Parietal lobe (tissue), 1 donor: ENCODE results near the gene ZNF519. TPM values are rescaled to one million over a fixed set of nuclear protein-coding genes. Genes with fewer than 3 reads are reported as not detected.

Source experiments
- total RNA-seq: library from RNA; depleted of rRNA; stranded (reverse); fragments of >200 nt; gene quantifications from one replicate; pipeline ENCODE4 v1.2.3, GENCODE V29; 2014

Gene ZNF519
- 102 TPM for total RNA-seq

DNA sequence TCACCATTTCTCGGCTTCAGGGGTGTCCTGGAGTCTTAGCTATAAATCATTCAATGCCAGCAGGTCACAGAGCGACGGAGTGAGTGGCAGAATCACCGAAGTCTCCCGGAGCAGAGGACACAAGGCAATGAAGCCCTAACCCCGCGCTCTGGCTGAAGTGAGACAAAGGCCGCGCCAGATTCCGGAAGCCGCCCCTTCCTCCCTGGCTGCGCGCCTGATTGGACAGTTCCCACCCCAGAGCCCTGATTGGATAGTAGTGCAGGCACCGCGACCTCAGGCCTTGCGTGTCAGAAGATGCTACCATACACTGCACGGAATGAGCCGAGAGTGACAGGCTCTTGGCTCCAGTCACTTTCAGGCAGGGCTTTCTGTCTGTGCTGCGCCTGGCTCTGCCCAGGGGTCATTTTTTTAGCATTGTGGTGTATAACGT, at the start of gene ZNF519:
Gene ZNF519 (minus strand): TSS at position 165 of the 430 bp plus-strand sequence. CDS start 158 bp downstream, at position 7.

Other genes with a start within 250 kb of the ZNF519 start
- not detected for gene MC2R, start 216.9 kb downstream of the ZNF519 start, total RNA-seq